Measurements from ENCODE around the gene KCNQ1. TPM values are rescaled to one million over a fixed set of nuclear protein-coding genes. Genes with fewer than 3 reads are reported as not detected.
A peak's percentile ranks its signal among the peaks of the same experiment; 100 is the strongest.

Gene KCNQ1
- polyA plus RNA-seq, 1 of the 3 experiments (the other 2 are of a cell fraction) = 0.05 TPM

DNA sequence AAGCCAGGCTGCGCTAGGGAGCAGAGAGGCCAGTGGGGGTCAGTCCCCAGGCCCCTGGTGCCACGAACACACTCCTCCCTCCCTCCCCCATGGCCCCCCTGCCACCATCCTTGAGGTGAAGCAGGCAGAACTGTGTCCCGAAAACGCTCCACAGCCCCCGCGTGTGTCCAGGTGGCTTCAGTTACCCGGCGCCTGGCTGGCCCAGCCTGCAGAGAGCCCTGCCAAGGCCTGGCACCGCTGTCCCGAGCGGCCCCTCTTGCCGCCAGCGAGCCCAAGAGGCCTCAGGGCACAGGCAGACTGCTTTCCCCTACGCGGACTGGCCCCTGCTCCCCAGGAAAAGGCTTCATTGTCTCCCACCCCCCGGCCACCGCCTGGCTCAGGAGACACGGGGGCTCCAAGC is 413.1 kb downstream of the KCNQ1 start:
- Histone ChIP-seq H4K20me1 (ENCODE audit: insufficient read depth) (no peaks in the 10 kb centered on the region), H2AFZ (ENCODE audit: low read depth) (no peak overlapping the region), H3K9me2 (no peaks in the 10 kb centered on the region), H3K4me1 (ENCODE audit: control insufficient read depth in 1 of 2, insufficient read depth in 2 of 2, low read depth in 1 of 2, low read length in 1 of 2) (peaks cover 0 to 4% of the 10 kb centered on the region in 2 experiments; a peak in 1 of 4 replicates), H3K4me2 (no peak overlapping the region), H3K79me2 (ENCODE audit: insufficient read depth) (no peaks in the 10 kb centered on the region), H3K4me3 (ENCODE audit: low read depth in 2 of 2, low read length in 1 of 2) (no peak overlapping the region), H3F3A (replicated peaks; ENCODE audit: insufficient read depth) (no peaks in the 10 kb centered on the region), H3K27me3 (ENCODE audit: insufficient read depth) (0 out of 2 replicates have a peak, but pooled peaks cover 4% of the 10 kb centered on the region), H3K9me3 (no peaks in the 10 kb centered on the region), H3K36me3 (replicated peaks in 1 of 2; ENCODE audit: control insufficient read depth in 1 of 2, insufficient read depth in 2 of 2, low read length in 1 of 2) (no peaks in the 10 kb centered on the region), H3K27ac (ENCODE audit: low read depth in 2 of 2, low read length in 1 of 2) (no peak overlapping the region), H3K9ac (no peak overlapping the region)
- POLR2A ChIA-PET = no interaction called here
- CTCF ChIA-PET = interaction anchor here (0.9 to 2.9 kb wide), 3 partner anchors 19 to 325 kb away, joined by 3 to 11 read pairs (median 3); no protein-coding TSS in a partner anchor
- DNase-seq = peak; percentile 69
- WGBS (ENCODE audit: low lambda C conversion rate) = 53% methylated on average over 3 of the region's 18 CpGs
- TF ChIP-seq FOSL2 (IDR thresholded peaks at IDR 0.05; ENCODE audit: borderline replicate concordance, low read depth) = no peak
- no peak for TF ChIP-seq MXI1 (IDR thresholded peaks at IDR 0.05; ENCODE audit: low read depth, low read length)
- TF ChIP-seq MEF2A (IDR thresholded peaks at IDR 0.05; ENCODE audit: borderline replicate concordance, low read depth) = no peak
- TF ChIP-seq CHD2 (IDR thresholded peaks at IDR 0.05; ENCODE audit: low read length, partially characterized antibody) = no peak

DNA sequence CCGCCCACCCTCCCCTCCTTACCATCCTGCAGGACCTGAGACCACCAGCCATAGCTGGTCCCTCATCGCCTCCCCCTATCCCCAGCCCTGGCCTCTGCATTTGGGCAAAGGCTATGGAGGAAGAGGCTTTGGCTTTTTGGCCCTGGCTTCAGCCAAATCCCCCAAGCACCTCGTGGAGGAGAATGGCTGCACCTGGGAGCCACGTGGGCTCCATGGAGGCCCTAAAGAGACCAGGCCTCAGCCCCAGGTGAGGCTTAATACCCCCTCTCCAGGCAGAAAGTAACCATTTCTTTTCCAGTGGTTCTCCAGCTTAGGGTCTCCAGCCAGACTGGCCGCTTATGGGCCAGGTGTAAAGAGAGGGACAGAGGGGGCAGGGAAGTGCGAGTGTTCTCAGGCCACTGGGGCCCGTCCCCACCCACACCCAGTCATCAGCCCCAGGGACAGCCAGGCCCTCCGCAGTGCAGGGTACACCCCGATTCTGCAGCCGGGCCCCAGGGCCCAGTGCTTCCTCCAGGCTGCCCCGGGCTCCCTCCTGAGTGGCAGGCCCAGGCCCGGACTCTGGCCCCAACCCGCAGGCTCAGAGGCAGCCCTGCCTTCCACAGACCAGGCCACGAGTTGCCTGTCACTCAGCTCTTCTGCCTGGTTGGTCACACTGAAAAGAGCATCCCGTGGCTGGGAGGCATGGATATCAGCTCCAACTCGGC is 414.3 kb downstream of the KCNQ1 start:
- Histone ChIP-seq H3K36me3 (replicated peaks in 1 of 2; ENCODE audit: control insufficient read depth in 1 of 2, insufficient read depth in 2 of 2, low read length in 1 of 2) (no peaks in the 10 kb centered on the region), H3K79me2 (ENCODE audit: insufficient read depth) (no peaks in the 10 kb centered on the region), H3K4me2 (no peak overlapping the region), H3K27me3 (ENCODE audit: insufficient read depth) (0 out of 2 replicates have a peak, but pooled peaks cover 4% of the 10 kb centered on the region), H3F3A (replicated peaks; ENCODE audit: insufficient read depth) (no peaks in the 10 kb centered on the region), H4K20me1 (ENCODE audit: insufficient read depth) (no peaks in the 10 kb centered on the region), H3K4me3 (ENCODE audit: low read depth in 2 of 2, low read length in 1 of 2) (no peak overlapping the region), H3K9me3 (no peaks in the 10 kb centered on the region), H3K9me2 (no peaks in the 10 kb centered on the region), H3K27ac (ENCODE audit: low read depth in 2 of 2, low read length in 1 of 2) (no peak overlapping the region), H2AFZ (ENCODE audit: low read depth) (no peak overlapping the region), H3K9ac (no peak overlapping the region), H3K4me1 (ENCODE audit: control insufficient read depth in 1 of 2, insufficient read depth in 2 of 2, low read depth in 1 of 2, low read length in 1 of 2) (peaks cover 0 to 4% of the 10 kb centered on the region in 2 experiments; a peak in 1 of 4 replicates)
- DNase-seq = no peak
- ChIA-PET POLR2A (no interaction called here), CTCF (interaction anchor here (0.9 to 2.9 kb wide), 2 partner anchors 18 to 326 kb away, joined by 3 to 11 read pairs; no protein-coding TSS in a partner anchor)
- WGBS (ENCODE audit: low lambda C conversion rate) = 0% methylated on average over 1 of the region's 16 CpGs
- TF ChIP-seq TAF1 (IDR thresholded peaks at IDR 0.05; ENCODE audit: borderline replicate concordance, low read depth, low read length) = no peak
- TF ChIP-seq FOXJ3 (CRISPR knock-in tag; IDR thresholded peaks at IDR 0.05) = no peak
- TF ChIP-seq TCF12 (IDR thresholded peaks at IDR 0.05) = no peak
- TF ChIP-seq, protein P1, sequence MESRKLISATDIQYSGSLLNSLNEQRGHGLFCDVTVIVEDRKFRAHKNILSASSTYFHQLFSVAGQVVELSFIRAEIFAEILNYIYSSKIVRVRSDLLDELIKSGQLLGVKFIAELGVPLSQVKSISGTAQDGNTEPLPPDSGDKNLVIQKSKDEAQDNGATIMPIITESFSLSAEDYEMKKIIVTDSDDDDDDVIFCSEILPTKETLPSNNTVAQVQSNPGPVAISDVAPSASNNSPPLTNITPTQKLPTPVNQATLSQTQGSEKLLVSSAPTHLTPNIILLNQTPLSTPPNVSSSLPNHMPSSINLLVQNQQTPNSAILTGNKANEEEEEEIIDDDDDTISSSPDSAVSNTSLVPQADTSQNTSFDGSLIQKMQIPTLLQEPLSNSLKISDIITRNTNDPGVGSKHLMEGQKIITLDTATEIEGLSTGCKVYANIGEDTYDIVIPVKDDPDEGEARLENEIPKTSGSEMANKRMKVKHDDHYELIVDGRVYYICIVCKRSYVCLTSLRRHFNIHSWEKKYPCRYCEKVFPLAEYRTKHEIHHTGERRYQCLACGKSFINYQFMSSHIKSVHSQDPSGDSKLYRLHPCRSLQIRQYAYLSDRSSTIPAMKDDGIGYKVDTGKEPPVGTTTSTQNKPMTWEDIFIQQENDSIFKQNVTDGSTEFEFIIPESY (IDR thresholded peaks at IDR 0.05; ENCODE audit: borderline replicate concordance, low read depth) = no peak

DNA sequence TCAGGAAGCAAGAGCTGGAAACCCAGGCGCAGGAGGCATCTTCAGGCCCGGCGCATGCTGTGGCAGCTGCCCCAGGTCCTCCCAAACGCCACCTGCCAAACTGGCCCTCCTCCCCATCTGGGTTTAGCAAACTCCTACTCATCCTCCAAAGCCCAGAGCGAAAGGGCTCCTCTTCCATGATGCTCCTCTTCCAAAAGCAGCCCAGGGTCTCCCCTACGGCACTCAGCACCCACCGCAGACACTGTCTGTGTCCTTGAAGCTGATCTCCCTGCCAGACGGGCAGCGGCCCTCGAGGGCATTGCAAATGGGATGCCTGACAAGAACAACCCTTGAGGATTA is 414.9 kb downstream of the KCNQ1 start:
- 80% methylated on average over 7 of the region's 10 CpGs for WGBS (ENCODE audit: low lambda C conversion rate)

More for the DNA sequence above, 414.9 kb downstream of the KCNQ1 start:
- H3K27ac ChIP-seq (ENCODE audit: low read depth in 2 of 2, low read length in 1 of 2) = no peak overlapping the region
- ChIA-PET POLR2A (no interaction called here), CTCF (no interaction called here)
- no peak for DNase-seq
- 0 out of 2 replicates have a peak, but pooled peaks cover 4% of the 10 kb centered on the region for H3K27me3 ChIP-seq (ENCODE audit: insufficient read depth)
- no peaks in the 10 kb centered on the region for H3K36me3 ChIP-seq (replicated peaks in 1 of 2; ENCODE audit: control insufficient read depth in 1 of 2, insufficient read depth in 2 of 2, low read length in 1 of 2)
- H3K4me1 ChIP-seq (ENCODE audit: control insufficient read depth in 1 of 2, insufficient read depth in 2 of 2, low read depth in 1 of 2, low read length in 1 of 2) = peaks cover 0 to 4% of the 10 kb centered on the region in 2 experiments; a peak in 1 of 4 replicates
- no peak overlapping the region for H3K9ac ChIP-seq
- no peaks in the 10 kb centered on the region for H3F3A ChIP-seq (replicated peaks; ENCODE audit: insufficient read depth)
- H3K9me2 ChIP-seq = no peaks in the 10 kb centered on the region
- H3K79me2 ChIP-seq (ENCODE audit: insufficient read depth) = no peaks in the 10 kb centered on the region
- no peak overlapping the region for H2AFZ ChIP-seq (ENCODE audit: low read depth)
- H3K4me2 ChIP-seq = no peak overlapping the region
- TF ChIP-seq NRF1 (IDR thresholded peaks at IDR 0.05; ENCODE audit: low read depth, low read length) (no peak), RAD21 (IDR thresholded peaks at IDR 0.05; ENCODE audit: low read length) (no peak), MXI1 (IDR thresholded peaks at IDR 0.05; ENCODE audit: low read depth, low read length) (no peak), RCOR1 (IDR thresholded peaks at IDR 0.05; ENCODE audit: low read length) (no peak)
- TF ChIP-seq, protein P2, sequence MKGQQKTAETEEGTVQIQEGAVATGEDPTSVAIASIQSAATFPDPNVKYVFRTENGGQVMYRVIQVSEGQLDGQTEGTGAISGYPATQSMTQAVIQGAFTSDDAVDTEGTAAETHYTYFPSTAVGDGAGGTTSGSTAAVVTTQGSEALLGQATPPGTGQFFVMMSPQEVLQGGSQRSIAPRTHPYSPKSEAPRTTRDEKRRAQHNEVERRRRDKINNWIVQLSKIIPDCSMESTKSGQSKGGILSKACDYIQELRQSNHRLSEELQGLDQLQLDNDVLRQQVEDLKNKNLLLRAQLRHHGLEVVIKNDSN (IDR thresholded peaks at IDR 0.05; ENCODE audit: borderline replicate concordance, low read depth) = no peak
- TF ChIP-seq, protein P3, sequence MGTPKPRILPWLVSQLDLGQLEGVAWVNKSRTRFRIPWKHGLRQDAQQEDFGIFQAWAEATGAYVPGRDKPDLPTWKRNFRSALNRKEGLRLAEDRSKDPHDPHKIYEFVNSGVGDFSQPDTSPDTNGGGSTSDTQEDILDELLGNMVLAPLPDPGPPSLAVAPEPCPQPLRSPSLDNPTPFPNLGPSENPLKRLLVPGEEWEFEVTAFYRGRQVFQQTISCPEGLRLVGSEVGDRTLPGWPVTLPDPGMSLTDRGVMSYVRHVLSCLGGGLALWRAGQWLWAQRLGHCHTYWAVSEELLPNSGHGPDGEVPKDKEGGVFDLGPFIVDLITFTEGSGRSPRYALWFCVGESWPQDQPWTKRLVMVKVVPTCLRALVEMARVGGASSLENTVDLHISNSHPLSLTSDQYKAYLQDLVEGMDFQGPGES (IDR thresholded peaks at IDR 0.05; ENCODE audit: low read depth, low read length) = no peak
- H3K9me3 ChIP-seq = no peaks in the 10 kb centered on the region
- H4K20me1 ChIP-seq (ENCODE audit: insufficient read depth) = no peaks in the 10 kb centered on the region
- H3K4me3 ChIP-seq (ENCODE audit: low read depth in 2 of 2, low read length in 1 of 2) = no peak overlapping the region

Data from SK-N-SH (cell line).